GM20431 (cell line): Measurements from ENCODE around the gene ABHD3.
"Not testable (repeated sequence)": the region's sequence is repeated elsewhere in the genome, so short reads cannot be mapped to it uniquely, and the experiment has no call there.

Source experiments
- in situ Hi-C: fragments of 300-500 bp; cut with MseI, MboI; formaldehyde crosslinking; loops from one replicate; pipeline ENCODE4 v1.15.0; 2020; ENCODE audit warnings: low sequenced_read_pairs; ENCODE audit not compliant: unreplicated experiment

The ABHD3 gene

GRCh38 chr18:21656402-21656801 lies 48.2 kb downstream of the ABHD3 start:
- in situ Hi-C loops, result no loop called here

GRCh38 chr18:21653361-21653760 lies 51.2 kb downstream of the ABHD3 start:
- in situ Hi-C loops, result no loop called here

GRCh38 chr18:21652073-21652472 lies 52.5 kb downstream of the ABHD3 start:
- in situ Hi-C loops, result no loop called here

- in situ Hi-C loops, result no loop called here
Observed at GRCh38 chr18:21650311-21650710, 54.3 kb downstream of the ABHD3 start.

- in situ Hi-C loops, result not testable (repeated sequence)
Observed at GRCh38 chr18:21640375-21640774, 64.2 kb downstream of the ABHD3 start.

GRCh38 chr18:21638822-21639221 lies 65.8 kb downstream of the ABHD3 start:
- in situ Hi-C loops, result no loop called here

- in situ Hi-C loops, result no loop called here
Observed at GRCh38 chr18:21636769-21637168, 67.8 kb downstream of the ABHD3 start.

- in situ Hi-C loops, result no loop called here
Observed at GRCh38 chr18:21634588-21635199, 69.9 kb downstream of the ABHD3 start.

- in situ Hi-C loops, result no loop called here
Observed at GRCh38 chr18:21632393-21632792, 72.2 kb downstream of the ABHD3 start.

- in situ Hi-C loops, result no loop called here
Observed at GRCh38 chr18:21629089-21629832, 75.3 kb downstream of the ABHD3 start.

- in situ Hi-C loops, result not testable (repeated sequence)
Observed at GRCh38 chr18:21621640-21622039, 82.9 kb downstream of the ABHD3 start.

GRCh38 chr18:21612125-21613039 lies 92.2 kb downstream of the ABHD3 start, which contains the start of gene SNRPD1:
SNRPD1 (plus strand) TSS chr18:21612314; CDS start chr18:21612430, 116 bp downstream.
- in situ Hi-C loops, result no loop called here

- in situ Hi-C loops, result not testable (repeated sequence)
Observed at GRCh38 chr18:21611401-21612124, 93.0 kb downstream of the ABHD3 start.

GRCh38 chr18:21605213-21605612 lies 99.4 kb downstream of the ABHD3 start:
- in situ Hi-C loops, result no loop called here

GRCh38 chr18:21604671-21605070 lies 99.9 kb downstream of the ABHD3 start:
- in situ Hi-C loops, result no loop called here

- in situ Hi-C loops, result no loop called here
Observed at GRCh38 chr18:21602299-21602587, 102.3 kb downstream of the ABHD3 start.
